Caki2 (cell line): ENCODE results near the gene RAB7B. TPM values are rescaled to one million over a fixed set of nuclear protein-coding genes. Genes with fewer than 3 reads are reported as not detected.

Experiments used
- DNase-seq: peaks from one replicate; pipeline ENCODE4 v3.0.0-alpha.2; 2015; ENCODE audit warnings: low read depth
- in situ Hi-C: cut with HindIII; loops from 2 replicates; pipeline ENCODE4 v1.10.0; 2016; ENCODE audit warnings: low sequenced_read_pairs, low pct_unique_long_range_greater_than_20kb, mixed read lengths
- total RNA-seq: library from RNA; depleted of rRNA; stranded (reverse); fragments of >200 nt; shearing (Covaris generic); gene quantifications from 2 replicates; pipeline ENCODE4 v1.2.3, GENCODE V29; 2014; ENCODE audit warnings: low replicate concordance

RAB7B gene
- total RNA-seq, 1 experiment from 2014 or later = 1.1 TPM

- DNase-seq = no peak
Observed at GRCh38 chr1:205942631-205943159, 60.5 kb downstream of the RAB7B start.

GRCh38 chr1:205940710-205941109 is 62.5 kb downstream of the RAB7B start:
- in situ Hi-C loops = no loop called here
- DNase-seq = no peak

More at GRCh38 chr1:205942631-205943159, 60.5 kb downstream of the RAB7B start:
- in situ Hi-C loops = no loop called here

GRCh38 chr1:205939690-205940330 is 63.4 kb downstream of the RAB7B start:
- DNase-seq = no peak
- in situ Hi-C loops = no loop called here

- in situ Hi-C loops = no loop called here
- no peak for DNase-seq
Observed at GRCh38 chr1:205938682-205939081, 64.5 kb downstream of the RAB7B start.

- in situ Hi-C loops = no loop called here
- DNase-seq = no peak
Observed at GRCh38 chr1:205936846-205937586, 66.2 kb downstream of the RAB7B start.

GRCh38 chr1:205936311-205936710 is 66.9 kb downstream of the RAB7B start:
- in situ Hi-C loops = no loop called here
- DNase-seq = no peak

GRCh38 chr1:205935869-205936268 is 67.3 kb downstream of the RAB7B start:
- no peak for DNase-seq
- in situ Hi-C loops = no loop called here

GRCh38 chr1:205934788-205935187 is 68.4 kb downstream of the RAB7B start:
- no peak for DNase-seq
- in situ Hi-C loops = no loop called here

- in situ Hi-C loops = no loop called here
- DNase-seq = peak; percentile 43
Observed at GRCh38 chr1:205933671-205934618, 69.2 kb downstream of the RAB7B start.

GRCh38 chr1:205932776-205933175 is 70.4 kb downstream of the RAB7B start:
- in situ Hi-C loops = no loop called here
- no peak for DNase-seq

GRCh38 chr1:205930799-205931281 is 72.4 kb downstream of the RAB7B start:
- in situ Hi-C loops = no loop called here

GRCh38 chr1:205930195-205930577 is 73.0 kb downstream of the RAB7B start:
- DNase-seq = no peak

More at GRCh38 chr1:205930799-205931281, 72.4 kb downstream of the RAB7B start:
- no peak for DNase-seq

GRCh38 chr1:205929496-205930194 is 73.5 kb downstream of the RAB7B start:
- in situ Hi-C loops = loop anchor here (5.0 kb wide), 1 partner anchor 48 kb away; no protein-coding TSS in a partner anchor
- no peak for DNase-seq

More at GRCh38 chr1:205930195-205930577, 73.0 kb downstream of the RAB7B start:
- in situ Hi-C loops = no loop called here

- in situ Hi-C loops = loop anchor here (5.0 kb wide), 1 partner anchor 49 kb away; no protein-coding TSS in a partner anchor
- DNase-seq = no peak
Observed at GRCh38 chr1:205928317-205928716, 74.9 kb downstream of the RAB7B start.

GRCh38 chr1:205927676-205928075 is 75.5 kb downstream of the RAB7B start:
- no peak for DNase-seq
- in situ Hi-C loops = loop anchor here (5.0 kb wide), 1 partner anchor 50 kb away; no protein-coding TSS in a partner anchor

- no peak for DNase-seq
- in situ Hi-C loops = loop anchor here (5.0 kb wide), 1 partner anchor 50 kb away; no protein-coding TSS in a partner anchor
Observed at GRCh38 chr1:205927247-205927646, 75.9 kb downstream of the RAB7B start.
